Activated naive CD8-positive, alpha-beta T cell treated with anti-CD3 and anti-CD28 coated beads, Interleukin-2, amount 50 U/mL, for 16 hours (primary cell): ENCODE data around the gene RTN4IP1.
"Not testable (repeated sequence)": the region's sequence is repeated elsewhere in the genome, so short reads cannot be mapped to it uniquely, and the experiment has no call there.

Experiments
- DNase-seq: peaks from one replicate; pipeline ENCODE4 v3.0.0-alpha.2; 2020; ENCODE audit warnings: low read depth, low spot score

The RTN4IP1 gene

GRCh38 chr6:106586815-106587415 is 42.4 kb downstream of the RTN4IP1 start:
- no peak for DNase-seq

GRCh38 chr6:106581468-106581867 is 47.8 kb downstream of the RTN4IP1 start:
- no peak for DNase-seq

DNA sequence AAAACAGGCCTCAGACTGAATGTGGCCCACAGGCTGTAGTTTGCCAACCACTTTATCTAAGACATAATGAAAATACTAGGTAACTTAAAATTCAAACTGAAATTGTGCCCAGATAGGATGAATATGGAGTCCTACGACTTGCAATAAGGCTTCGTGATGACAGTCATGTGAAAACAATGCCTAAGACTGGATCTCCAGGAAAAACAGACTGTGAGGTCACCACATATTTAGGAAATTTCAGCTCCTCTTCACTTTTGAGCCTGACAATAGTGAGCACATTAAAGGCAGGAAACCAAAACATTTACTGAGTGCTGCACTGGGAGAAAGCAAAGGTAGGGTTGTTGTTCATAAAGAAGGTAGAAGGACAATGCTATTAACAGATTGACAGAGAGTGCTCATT is 50.0 kb downstream of the RTN4IP1 start:
- no peak for DNase-seq

GRCh38 chr6:106574741-106575458 is 54.4 kb downstream of the RTN4IP1 start:
- DNase-seq = no peak

GRCh38 chr6:106572875-106573585 is 56.3 kb downstream of the RTN4IP1 start:
- no peak for DNase-seq

GRCh38 chr6:106572436-106572835 is 56.9 kb downstream of the RTN4IP1 start:
- DNase-seq = no peak

DNA sequence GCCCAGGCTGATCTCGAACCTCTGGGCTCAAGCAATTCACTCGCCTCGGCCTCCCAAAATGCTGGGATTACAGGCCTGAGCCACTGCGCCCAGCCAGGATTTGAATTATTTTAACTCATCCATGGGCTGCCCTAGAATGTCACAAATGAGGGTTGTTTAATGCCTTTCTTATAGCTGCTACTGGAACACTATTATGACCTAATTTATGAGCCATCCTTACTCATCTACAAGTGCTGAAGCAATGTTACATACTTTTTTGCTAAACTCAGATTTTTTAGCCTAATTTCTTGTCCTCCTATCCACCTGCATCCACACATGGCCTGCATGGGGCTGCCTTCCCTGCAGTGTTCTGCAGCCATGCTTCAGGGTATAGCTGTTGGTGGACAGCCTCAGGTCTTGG is 59.9 kb downstream of the RTN4IP1 start:
- DNase-seq = no peak

- no peak for DNase-seq
Measured at GRCh38 chr6:106568530-106568929, 60.8 kb downstream of the RTN4IP1 start.

- no peak for DNase-seq
Measured at GRCh38 chr6:106564476-106564875, 64.8 kb downstream of the RTN4IP1 start.

GRCh38 chr6:106563614-106564013 is 65.7 kb downstream of the RTN4IP1 start:
- no peak for DNase-seq

- no peak for DNase-seq
Measured at GRCh38 chr6:106561686-106562405, 67.5 kb downstream of the RTN4IP1 start.

- DNase-seq = no peak
Measured at GRCh38 chr6:106560996-106561685, 68.2 kb downstream of the RTN4IP1 start.

DNA sequence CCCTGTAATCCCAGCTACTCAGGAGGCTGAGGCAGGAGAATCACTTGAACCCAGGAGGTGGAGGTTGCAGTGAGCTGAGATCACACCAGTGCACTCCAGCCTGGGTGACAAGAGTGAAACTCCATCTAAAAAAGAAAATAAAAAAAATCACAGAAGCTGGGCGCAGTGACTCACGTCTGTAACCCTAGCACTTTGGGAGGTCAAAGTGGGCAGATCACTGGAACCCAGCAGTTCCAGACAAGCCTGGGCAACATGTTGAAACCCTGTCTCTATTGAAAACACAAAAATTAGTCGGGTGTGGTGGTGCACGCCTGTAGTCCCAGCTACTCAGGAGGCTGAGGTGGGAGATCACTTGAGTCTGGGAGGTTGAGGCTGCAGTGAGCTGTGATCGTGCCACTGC is 69.6 kb downstream of the RTN4IP1 start:
- DNase-seq = not testable (repeated sequence)

GRCh38 chr6:106558364-106558763 is 70.9 kb downstream of the RTN4IP1 start:
- no peak for DNase-seq

DNA sequence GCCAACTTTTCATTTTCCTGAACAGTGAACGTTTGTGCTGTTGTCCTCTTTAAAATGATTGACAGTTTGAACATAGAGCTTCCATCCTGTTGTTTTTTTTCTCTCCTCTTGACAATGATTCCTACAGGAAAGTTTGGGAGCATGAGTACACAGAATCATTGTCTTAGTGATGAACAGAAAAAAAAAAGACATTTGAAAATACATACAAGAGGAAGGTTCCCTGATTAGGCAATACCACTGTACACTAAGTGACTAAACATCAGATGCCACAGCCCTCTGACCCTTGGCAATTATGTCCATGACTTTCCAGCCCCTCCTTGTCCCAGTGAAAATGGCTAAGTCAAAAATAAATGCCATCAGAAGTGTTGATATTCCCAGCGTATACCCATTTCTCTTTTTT is 71.5 kb downstream of the RTN4IP1 start:
- DNase-seq = no peak

DNA sequence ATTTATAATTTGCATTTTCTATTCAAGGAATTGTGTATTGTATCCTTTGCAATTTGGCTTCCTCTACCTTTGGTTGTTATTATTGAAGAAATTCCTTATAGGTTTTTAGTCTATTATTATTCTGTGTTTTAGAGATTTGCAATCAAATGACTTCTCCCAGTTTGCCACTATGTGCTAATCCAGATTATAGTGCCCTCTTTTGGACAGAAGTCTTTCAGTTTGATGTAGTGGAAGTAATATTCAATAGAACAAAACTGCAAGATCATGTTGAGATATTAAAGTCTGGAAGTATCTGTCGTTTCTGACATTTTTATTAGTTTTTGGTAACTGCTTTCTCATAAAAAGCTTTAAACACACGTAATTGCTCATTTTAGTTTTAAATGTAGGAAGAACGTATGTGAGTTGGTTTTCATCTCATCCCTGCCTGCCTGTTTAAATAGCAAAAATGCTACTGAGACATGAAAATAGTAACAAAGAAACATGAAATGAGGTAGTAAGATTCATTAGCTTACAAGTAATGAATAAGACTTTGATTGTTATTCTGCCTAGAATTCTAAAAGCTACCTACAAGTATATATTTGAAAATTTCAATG is 72.8 kb downstream of the RTN4IP1 start:
- no peak for DNase-seq

- DNase-seq = no peak
Measured at GRCh38 chr6:106555767-106556166, 73.5 kb downstream of the RTN4IP1 start.

DNA sequence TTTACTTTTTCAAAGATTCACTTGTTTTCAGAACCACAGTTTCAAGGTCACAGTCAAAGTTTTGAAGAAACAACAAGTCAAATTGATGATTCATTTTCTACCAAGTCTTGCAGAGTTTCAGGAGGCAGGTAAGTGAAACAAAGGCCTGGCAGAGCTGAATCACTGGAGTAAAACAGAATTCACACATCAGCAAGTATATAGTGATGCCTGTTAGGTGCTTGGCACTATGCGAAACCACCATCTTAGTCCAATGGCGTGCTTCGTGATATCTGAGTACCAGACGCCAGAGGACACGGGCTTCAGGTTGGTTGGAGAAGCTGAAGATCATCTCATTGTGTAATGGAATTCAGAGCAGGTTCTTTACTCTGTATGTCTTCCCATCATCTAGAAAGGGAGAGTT is 75.9 kb downstream of the RTN4IP1 start:
- DNase-seq = no peak

GRCh38 chr6:106551155-106551554 is 78.1 kb downstream of the RTN4IP1 start:
- DNase-seq = no peak

DNA sequence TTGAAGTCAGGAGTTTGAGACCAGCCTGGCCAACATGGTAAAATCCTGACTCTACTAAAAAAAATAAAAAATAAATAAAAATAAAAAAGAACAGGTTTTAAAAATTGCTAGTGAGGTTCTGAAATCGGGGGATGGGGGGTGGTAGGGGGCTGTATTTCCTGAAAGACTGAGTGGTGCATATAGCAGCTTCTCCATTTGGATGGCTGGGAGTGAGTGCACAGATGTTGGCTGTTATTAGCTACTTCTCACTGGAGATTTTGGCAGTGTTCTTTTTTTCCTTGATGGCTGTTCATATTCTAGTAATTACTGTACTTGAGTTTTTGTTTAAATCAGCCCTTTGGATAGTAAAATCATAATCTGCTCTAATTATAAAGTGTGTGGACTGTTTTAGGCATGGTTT is 79.8 kb downstream of the RTN4IP1 start:
- DNase-seq = no peak

DNA sequence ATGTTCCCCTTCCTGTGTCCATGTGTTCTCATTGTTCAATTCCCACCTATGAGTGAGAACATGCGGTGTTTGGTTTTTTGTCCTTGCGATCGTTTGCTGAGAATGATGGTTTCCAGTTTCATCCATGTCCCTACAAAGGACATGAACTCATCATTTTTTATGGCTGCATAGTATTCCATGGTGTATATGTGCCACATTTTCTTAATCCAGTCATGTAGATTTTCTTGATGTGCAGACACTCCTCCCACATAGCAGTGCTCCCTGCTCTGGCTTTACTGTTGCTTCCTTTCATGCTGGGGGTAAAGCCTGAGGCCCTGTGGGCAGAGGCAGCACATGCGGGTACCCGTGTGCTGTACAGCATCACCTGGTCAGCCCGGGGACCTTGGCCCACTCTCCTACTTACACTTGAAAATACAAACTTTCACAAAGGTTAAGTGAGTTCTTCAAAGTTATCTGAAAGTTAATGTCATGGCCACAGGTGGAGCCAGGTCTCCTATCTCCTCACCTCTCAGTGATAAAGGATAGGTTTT is 80.3 kb downstream of the RTN4IP1 start:
- DNase-seq = not testable (repeated sequence)
